ENCODE data around the gene PACSIN3. TPM values are rescaled to one million over a fixed set of nuclear protein-coding genes. Genes with fewer than 3 reads are reported as not detected.

The PACSIN3 gene
- total and polyA plus RNA-seq, 2 of the 13 experiments (the other 11 are each of a cell fraction or from before 2014, with no cell fraction given): 47.9 to 93.3 TPM

DNA sequence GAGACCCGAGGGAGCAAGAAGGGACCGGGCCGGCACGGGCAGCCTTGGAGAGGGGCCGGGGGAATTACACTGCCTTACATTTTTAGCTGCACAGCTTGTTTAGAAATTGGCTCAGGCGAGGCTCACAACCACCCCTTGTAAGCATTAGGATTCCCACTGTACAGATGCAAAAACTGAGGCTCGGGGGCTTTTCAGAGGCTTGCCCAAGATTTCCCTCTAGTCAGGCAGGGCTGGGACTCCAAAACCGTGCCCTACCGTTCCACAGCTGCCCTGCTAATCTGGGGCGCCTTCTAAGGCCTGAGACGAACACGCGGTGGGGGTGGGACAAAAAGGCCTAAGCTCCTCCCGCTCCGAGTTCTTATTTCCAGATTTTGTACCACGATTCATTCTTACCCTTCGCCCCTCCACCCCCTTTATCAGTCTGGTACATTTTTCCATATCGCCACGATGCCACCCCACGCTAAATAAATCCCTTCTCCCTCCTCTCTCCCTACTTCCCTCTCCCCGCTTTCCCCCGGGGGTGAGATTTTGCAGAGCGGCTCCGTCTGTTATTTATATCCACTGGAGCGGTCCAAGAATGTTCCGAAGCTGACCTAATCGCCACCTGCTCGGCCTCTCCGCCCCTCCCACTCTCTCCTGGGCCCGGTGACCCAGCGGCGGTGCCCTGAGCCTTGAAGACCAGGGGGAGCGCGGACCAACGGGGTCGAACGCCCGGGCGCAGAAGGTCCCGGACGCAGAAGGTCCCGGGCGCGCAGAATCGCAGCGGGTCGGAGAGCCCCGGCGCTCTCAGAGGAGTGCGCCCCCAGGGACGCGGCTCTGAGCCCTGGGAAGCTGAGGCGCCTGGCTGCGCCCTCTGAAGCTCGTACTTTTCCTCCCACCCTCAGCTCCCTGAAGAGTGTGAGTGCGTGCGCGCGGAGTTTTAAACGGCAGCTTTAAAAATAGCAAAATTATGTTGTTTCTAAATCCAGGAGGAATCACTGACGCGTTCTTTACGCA lies 764 bp upstream of the PACSIN3 start (continued):
- TF ChIP-seq IKZF4 (CRISPR knock-in tag; IDR thresholded peaks at IDR 0.05; ENCODE audit: borderline replicate concordance, low read depth, not compliant biosample characterization) (no peak), TMF1 (CRISPR knock-in tag; IDR thresholded peaks at IDR 0.05; ENCODE audit: low read depth) (0 out of 2 replicates have a peak, but pooled peaks have one; percentile 8), REL (CRISPR knock-in tag; conservative IDR thresholded peaks at IDR 0.05) (peak; percentile 70; the same call in 1 of the 2 replicates), ZNF841 (CRISPR knock-in tag; IDR thresholded peaks at IDR 0.05; ENCODE audit: borderline replicate concordance) (no peak), NCOA1 (CRISPR knock-in tag; IDR thresholded peaks at IDR 0.05) (peak; percentile 85; the same call in 1 of the 2 replicates), TRIM24 (CRISPR knock-in tag; IDR thresholded peaks at IDR 0.05) (no peak), ZNF883 (CRISPR knock-in tag; IDR thresholded peaks at IDR 0.05; ENCODE audit: not compliant biosample characterization) (no peak), ZNF33A (CRISPR knock-in tag; IDR thresholded peaks at IDR 0.05; ENCODE audit: borderline replicate concordance) (no peak), KDM6A (CRISPR knock-in tag; IDR thresholded peaks at IDR 0.05; ENCODE audit: low read depth) (no peak), ZMYM2 (CRISPR knock-in tag; IDR thresholded peaks at IDR 0.05) (peak; percentile 68; the same call in 1 of the 2 replicates), MYC (CRISPR knock-in tag; IDR thresholded peaks at IDR 0.05; ENCODE audit: borderline replicate concordance) (peak; percentile 24; the same call in 1 of the 2 replicates), ZNF766 (CRISPR knock-in tag; IDR thresholded peaks at IDR 0.05; ENCODE audit: borderline replicate concordance) (0 out of 2 replicates have a peak, but pooled peaks have one; percentile 43), CCAR2 (optimal IDR thresholded peaks at IDR 0.05; ENCODE audit: low read depth, low read length) (no peak), ZSCAN22 (CRISPR knock-in tag; IDR thresholded peaks at IDR 0.05) (no peak), ZNF350 (CRISPR knock-in tag; IDR thresholded peaks at IDR 0.05; ENCODE audit: borderline replicate concordance, low read depth) (no peak; the same call in 1 of the 2 replicates), NCOA5 (CRISPR knock-in tag; IDR thresholded peaks at IDR 0.05) (no peak), KLF11 (CRISPR knock-in tag; IDR thresholded peaks at IDR 0.05) (no peak), ZKSCAN8 (CRISPR knock-in tag; IDR thresholded peaks at IDR 0.05; ENCODE audit: borderline replicate concordance) (no peak)
- TF ChIP-seq, protein P1, sequence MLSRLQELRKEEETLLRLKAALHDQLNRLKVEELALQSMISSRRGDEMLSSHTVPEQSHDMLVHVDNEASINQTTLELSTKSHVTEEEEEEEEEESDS (CRISPR knock-in tag; IDR thresholded peaks at IDR 0.05; ENCODE audit: borderline replicate concordance): no peak
- TF ChIP-seq, protein P2, sequence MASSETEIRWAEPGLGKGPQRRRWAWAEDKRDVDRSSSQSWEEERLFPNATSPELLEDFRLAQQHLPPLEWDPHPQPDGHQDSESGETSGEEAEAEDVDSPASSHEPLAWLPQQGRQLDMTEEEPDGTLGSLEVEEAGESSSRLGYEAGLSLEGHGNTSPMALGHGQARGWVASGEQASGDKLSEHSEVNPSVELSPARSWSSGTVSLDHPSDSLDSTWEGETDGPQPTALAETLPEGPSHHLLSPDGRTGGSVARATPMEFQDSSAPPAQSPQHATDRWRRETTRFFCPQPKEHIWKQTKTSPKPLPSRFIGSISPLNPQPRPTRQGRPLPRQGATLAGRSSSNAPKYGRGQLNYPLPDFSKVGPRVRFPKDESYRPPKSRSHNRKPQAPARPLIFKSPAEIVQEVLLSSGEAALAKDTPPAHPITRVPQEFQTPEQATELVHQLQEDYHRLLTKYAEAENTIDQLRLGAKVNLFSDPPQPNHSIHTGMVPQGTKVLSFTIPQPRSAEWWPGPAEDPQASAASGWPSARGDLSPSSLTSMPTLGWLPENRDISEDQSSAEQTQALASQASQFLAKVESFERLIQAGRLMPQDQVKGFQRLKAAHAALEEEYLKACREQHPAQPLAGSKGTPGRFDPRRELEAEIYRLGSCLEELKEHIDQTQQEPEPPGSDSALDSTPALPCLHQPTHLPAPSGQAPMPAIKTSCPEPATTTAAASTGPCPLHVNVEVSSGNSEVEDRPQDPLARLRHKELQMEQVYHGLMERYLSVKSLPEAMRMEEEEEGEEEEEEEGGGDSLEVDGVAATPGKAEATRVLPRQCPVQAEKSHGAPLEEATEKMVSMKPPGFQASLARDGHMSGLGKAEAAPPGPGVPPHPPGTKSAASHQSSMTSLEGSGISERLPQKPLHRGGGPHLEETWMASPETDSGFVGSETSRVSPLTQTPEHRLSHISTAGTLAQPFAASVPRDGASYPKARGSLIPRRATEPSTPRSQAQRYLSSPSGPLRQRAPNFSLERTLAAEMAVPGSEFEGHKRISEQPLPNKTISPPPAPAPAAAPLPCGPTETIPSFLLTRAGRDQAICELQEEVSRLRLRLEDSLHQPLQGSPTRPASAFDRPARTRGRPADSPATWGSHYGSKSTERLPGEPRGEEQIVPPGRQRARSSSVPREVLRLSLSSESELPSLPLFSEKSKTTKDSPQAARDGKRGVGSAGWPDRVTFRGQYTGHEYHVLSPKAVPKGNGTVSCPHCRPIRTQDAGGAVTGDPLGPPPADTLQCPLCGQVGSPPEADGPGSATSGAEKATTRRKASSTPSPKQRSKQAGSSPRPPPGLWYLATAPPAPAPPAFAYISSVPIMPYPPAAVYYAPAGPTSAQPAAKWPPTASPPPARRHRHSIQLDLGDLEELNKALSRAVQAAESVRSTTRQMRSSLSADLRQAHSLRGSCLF (CRISPR knock-in tag; IDR thresholded peaks at IDR 0.05; ENCODE audit: borderline replicate concordance): 0 out of 2 replicates have a peak, but pooled peaks have one; percentile 5
- TF ChIP-seq, protein P3, sequence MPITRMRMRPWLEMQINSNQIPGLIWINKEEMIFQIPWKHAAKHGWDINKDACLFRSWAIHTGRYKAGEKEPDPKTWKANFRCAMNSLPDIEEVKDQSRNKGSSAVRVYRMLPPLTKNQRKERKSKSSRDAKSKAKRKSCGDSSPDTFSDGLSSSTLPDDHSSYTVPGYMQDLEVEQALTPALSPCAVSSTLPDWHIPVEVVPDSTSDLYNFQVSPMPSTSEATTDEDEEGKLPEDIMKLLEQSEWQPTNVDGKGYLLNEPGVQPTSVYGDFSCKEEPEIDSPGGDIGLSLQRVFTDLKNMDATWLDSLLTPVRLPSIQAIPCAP (CRISPR knock-in tag; IDR thresholded peaks at IDR 0.05; ENCODE audit: low read depth): no peak
- TF ChIP-seq, protein P4, sequence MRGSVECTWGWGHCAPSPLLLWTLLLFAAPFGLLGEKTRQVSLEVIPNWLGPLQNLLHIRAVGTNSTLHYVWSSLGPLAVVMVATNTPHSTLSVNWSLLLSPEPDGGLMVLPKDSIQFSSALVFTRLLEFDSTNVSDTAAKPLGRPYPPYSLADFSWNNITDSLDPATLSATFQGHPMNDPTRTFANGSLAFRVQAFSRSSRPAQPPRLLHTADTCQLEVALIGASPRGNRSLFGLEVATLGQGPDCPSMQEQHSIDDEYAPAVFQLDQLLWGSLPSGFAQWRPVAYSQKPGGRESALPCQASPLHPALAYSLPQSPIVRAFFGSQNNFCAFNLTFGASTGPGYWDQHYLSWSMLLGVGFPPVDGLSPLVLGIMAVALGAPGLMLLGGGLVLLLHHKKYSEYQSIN (CRISPR knock-in tag; IDR thresholded peaks at IDR 0.05; ENCODE audit: borderline replicate concordance): no peak
